Measurements from ENCODE around the gene DPH1.

DPH1 gene

GRCh38 chr17:2062571-2063183 is 32.7 kb downstream of the DPH1 start:
- no peak for DNase-seq

DNA sequence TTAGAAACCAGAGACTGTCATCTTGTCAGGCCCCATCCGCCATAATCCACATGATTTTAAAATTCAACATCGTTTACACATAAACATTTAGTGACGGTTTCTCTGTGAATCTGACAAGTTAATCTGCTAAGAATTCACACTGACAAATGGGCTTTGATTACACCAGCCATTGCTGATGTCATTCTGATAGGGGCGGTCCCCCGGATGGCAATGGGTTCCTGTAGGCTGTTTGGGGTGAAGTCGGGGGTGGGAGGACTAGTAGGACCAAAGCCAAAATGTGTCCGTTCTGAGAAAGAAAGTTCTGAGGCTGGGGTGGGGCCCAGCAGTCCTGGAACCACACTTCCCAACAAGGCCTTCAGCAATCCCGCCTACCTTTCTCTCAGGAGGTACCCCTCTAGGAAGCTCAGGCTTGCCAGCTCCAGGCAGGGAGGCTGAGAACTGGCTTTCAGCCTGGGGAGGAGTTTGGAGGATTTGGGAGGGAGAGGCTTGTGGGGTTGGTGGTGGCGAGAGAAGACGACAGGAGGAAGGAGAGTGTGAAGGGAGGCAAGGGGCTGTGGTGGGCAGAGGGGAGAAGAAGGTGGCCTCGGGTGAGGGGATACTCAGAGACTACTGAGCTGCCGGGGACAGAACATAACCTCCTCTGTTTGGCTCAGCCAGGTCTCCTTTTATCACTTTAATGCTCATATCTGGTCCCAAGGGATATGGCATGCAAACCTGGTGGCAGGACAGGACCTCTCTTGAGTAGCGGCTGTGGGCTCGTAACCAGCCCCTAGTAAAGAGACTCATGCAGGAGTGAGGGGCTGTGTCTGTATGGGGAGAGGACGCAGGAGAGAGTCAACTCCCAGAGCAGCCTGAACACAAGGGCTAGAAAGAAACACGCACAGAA is 33.6 kb downstream of the DPH1 start:
- no peak for DNase-seq

GRCh38 chr17:2064147-2064489 is 34.2 kb downstream of the DPH1 start:
- no peak for DNase-seq

- DNase-seq, result no peak
Measured at GRCh38 chr17:2064520-2064971, 34.6 kb downstream of the DPH1 start.

DNA sequence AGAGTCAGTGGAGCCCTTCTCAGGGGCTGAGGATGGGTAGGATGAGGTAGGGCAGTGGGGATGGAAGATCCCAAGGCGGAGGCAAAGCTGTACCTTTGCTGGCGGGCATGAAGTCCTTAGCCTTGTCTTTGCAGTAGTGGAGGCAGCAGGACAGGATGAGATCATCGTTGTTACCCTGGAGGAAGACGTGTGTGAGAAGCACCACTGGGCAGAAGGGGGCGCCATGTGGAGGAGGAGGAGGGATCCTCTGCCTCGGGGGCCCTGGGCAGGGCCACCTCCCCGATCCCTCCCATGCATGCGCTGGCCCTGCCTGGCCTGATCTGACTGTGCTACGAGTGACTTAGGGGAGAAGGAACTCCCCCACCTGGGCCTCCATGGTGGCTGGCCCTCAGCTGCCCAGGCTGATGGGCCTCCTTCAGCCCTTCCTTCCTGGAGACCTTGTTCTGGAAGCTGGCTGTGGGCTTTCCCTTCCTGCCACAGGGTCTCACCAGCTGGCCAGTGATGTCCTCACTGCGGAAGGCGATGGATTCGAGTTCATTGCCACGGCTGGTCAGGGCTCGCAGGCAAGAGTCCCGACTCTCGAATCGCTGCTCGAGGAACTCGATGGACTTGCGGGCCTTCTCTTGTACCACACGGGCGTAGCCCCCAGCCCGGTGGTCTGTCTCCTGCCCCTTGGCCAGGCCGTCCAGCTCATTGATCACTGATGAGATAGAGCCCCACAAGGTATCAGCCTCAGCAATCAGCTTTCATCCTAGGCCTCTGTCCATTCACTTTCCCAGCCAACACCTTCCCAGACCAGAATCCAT is 35.2 kb downstream of the DPH1 start:
- DNase-seq, result no peak

DNA sequence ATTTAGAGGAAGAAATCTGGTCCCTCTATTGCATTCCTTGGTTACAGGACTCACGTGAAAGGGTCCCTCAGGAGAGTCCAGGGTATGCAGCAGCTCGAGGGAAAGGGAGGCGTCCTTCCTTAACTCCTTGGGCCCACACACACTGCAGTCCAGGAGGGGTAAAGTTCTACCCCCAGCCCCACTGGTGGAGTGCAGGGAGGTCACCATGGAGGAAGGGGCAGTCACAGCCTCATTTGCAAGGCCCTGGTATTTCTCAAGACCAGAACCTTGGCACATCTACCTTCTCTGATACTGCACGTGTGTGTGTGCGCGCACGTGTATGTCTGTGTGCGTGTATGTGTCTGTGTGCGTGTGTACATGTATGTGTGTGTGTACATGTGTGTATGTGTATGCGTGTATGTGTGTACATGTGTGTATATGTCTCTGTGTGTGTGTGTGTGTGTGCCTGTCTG is 36.0 kb downstream of the DPH1 start:
- no peak for DNase-seq

DNA sequence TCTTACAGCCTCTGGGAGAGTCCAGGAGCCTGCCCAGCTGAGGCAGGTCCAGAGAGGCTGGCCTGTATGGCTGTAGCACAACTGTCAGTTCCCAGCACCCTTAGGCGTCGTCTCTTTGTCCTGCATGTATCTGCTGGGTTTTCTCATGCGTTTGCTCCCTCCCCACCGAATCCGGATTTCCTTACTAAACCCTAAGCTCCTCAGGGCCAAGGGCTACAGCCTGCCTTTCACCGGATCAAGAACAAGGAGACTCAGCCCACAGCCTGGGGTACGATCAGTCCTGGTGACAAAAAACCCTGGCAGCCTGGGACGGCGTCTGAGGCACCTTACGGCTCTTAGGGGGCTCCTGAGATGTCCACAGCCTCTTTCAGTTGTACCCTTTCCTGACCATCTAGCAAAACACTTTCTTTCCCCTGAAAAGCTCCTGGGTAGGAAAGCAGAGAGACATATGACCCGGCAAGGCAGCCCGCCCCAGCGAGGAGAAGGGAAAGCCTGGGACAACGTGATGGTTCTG is 37.2 kb downstream of the DPH1 start:
- DNase-seq, result no peak

- DNase-seq, result no peak
Measured at GRCh38 chr17:2067608-2068024, 37.7 kb downstream of the DPH1 start.

DNA sequence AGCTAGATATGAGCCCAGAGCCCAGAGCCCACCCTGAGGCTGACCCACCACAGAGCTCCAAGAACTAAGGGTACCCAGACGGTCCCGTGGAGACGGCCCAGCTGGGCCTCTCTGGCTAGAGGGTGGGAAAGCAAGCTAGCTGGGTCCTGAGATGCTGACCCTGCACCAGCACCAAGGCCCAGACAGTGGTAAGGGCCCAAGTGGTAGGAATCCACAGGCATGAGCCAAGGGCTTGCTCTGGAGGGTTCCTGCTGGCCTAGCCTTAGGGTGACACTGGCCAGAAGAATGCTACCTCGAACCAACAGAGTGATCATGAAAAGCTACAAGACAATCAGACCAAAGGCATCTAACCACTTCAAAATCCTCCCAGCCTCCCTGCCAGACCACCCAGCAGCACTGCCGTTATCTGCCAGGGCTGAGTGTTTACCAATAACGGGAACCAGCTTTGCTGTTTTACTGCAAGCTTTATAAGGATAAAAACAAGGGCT is 38.1 kb downstream of the DPH1 start:
- no peak for DNase-seq

DNA sequence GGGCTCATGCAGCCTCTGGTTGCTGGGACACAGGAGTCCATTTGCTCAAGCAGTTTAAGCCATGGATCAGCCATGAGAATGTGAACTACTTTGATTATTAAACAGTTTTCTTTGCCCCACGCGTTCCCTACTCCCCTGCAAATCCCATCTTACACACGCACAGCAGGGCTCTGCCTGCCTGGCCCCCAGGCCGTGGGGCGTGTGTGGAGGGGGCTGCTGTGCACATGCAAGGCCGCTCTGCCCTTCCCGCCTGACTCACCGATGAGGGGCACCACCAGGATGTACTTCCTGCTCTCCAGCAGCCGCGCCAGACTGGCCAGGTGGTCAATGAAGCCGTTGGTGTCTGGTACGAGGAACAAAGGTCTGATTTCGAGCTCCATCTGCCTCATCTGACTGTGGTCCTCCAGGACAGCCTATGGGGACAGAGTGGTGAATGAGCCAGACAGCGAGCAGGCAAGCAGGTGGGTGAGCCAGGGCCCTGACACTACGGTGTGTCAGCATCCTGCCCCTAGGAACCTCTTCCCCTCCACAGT is 38.6 kb downstream of the DPH1 start:
- peak; percentile 86 to 92 for DNase-seq

GRCh38 chr17:2070241-2071023 is 40.5 kb downstream of the DPH1 start:
- no peak for DNase-seq

GRCh38 chr17:2071024-2071385 is 41.1 kb downstream of the DPH1 start:
- no peak for DNase-seq

GRCh38 chr17:2071455-2072281 is 41.7 kb downstream of the DPH1 start:
- no peak for DNase-seq

- DNase-seq, result no peak
Measured at GRCh38 chr17:2074919-2075318, 45.0 kb downstream of the DPH1 start.

- peak in 1 of 2 experiments; percentile 30 for DNase-seq
Measured at GRCh38 chr17:2075336-2076086, 45.6 kb downstream of the DPH1 start.

DNA sequence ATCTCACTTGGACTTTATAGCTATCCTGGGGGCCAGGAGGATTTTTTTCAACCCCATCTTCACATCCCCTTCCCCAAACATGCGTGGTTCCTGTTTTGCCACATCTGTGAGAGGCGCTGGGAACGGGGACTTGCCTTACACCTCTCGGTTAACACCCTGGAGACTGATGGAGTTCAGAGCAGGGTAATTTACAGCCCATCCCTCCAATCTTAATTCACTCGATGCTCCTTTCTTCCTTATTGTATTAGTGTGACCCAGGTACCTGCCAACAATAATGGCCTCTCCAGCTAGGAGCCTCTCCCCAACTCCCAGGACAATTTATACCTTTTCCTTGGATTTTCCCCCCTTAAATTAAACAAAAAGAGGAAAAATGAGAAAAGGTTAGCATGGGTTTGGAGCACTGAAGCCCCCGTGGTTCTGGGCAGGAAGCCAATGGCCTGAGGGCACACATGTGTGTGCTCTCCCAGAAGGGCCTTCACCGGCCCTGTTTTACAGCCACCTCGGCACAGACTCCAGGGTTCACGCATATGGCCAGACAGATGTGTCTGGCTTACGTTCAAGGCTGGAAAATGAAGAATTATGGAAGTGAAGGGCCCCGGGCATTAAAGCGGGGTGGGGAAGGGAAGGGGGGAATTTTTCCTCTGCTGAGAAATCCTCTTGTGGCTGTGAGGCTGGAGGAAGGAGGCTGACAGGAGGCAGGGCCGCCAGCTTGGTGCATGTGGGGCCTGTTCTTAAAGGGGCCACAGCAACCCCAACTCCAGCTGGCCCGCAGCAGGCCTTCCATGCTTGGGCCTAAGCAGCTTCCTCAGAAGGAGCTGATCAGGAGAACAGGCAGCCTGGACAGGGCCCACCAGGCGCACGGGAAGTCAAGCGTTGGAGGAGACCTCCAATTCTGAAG is 46.4 kb downstream of the DPH1 start:
- peak; percentile 81 to 93 for DNase-seq

GRCh38 chr17:2077040-2077439 is 47.1 kb downstream of the DPH1 start:
- DNase-seq, result peak in 1 of 2 experiments; percentile 37

DNA sequence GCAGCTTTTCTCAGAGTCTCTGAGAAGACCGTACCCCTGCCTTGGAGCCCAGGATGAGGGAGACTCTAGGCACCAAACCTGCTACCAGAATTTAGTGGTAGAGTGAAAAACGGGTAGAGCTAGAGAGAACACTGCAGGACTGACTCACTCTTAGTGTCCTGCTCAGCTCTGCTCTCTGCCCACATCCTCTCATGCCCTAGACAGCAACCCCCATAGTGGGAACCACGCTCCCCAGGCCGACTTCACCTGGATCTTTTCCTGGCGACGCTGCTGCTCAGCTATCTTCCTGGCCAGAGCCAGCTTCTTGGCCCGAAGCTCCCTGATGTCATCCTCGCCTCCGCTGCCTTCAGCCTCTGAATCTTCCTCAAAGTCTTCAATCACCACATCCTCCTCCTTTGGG is 51.6 kb downstream of the DPH1 start:
- DNase-seq, result no peak
